HEK293 (cell line): ENCODE measurements around the gene ALOX12B.

ENCODE experiments used
- KLF9 ChIP-seq: fragments of 450-650 bp; formaldehyde crosslinking; IDR thresholded peaks from 2 replicates; pipeline ENCODE4 v1.5.1; 2016; ENCODE audit warnings: missing biosample characterization, missing genetic modification characterization, low read depth
- TCF7L2 ChIP-seq: IDR thresholded peaks from 2 replicates; pipeline ENCODE4 v1.6.1; 2011; ENCODE audit warnings: low read depth, mild to moderate bottlenecking, inconsistent platforms, low read length, moderate library complexity, borderline replicate concordance
- TRIM28 ChIP-seq: IDR thresholded peaks from 2 replicates; pipeline ENCODE4 v1.6.1; 2011; ENCODE audit warnings: low read length, control low read depth, borderline replicate concordance
- YY1 ChIP-seq: fragments of 450-650 bp; formaldehyde crosslinking; IDR thresholded peaks from 2 replicates; pipeline ENCODE4 v1.5.1; 2018; ENCODE audit warnings: missing biosample characterization, missing genetic modification characterization
- ZBTB8A ChIP-seq: fragments of 450-650 bp; formaldehyde crosslinking; IDR thresholded peaks from 2 replicates; pipeline ENCODE4 v1.5.1; 2016; ENCODE audit warnings: missing biosample characterization, missing genetic modification characterization
- ZNF335 ChIP-seq: fragments of 450-650 bp; formaldehyde crosslinking; conservative IDR thresholded peaks from 2 replicates; pipeline ENCODE4 v1.5.1; 2016; ENCODE audit warnings: missing biosample characterization, missing genetic modification characterization
- ZSCAN30 ChIP-seq: fragments of 450-650 bp; IDR thresholded peaks from 2 replicates; pipeline ENCODE4 v1.5.1; 2018; ENCODE audit warnings: missing biosample characterization, mild to moderate bottlenecking, missing genetic modification characterization, moderate library complexity
- TF ChIP-seq, protein P1 (sequence below): fragments of 450-650 bp; formaldehyde crosslinking; IDR thresholded peaks from 2 replicates; pipeline ENCODE4 v1.5.1; 2016; ENCODE audit warnings: missing biosample characterization, missing genetic modification characterization
- TF ChIP-seq, protein P2 (sequence below): fragments of 450-650 bp; formaldehyde crosslinking; IDR thresholded peaks from 2 replicates; pipeline ENCODE4 v1.5.1; 2016; ENCODE audit warnings: missing biosample characterization, missing genetic modification characterization
- TF ChIP-seq, protein P3 (sequence below): fragments of 450-650 bp; formaldehyde crosslinking; conservative IDR thresholded peaks from 2 replicates; pipeline ENCODE4 v1.5.1; 2016; ENCODE audit warnings: low read depth, missing biosample characterization, missing genetic modification characterization

DNA sequence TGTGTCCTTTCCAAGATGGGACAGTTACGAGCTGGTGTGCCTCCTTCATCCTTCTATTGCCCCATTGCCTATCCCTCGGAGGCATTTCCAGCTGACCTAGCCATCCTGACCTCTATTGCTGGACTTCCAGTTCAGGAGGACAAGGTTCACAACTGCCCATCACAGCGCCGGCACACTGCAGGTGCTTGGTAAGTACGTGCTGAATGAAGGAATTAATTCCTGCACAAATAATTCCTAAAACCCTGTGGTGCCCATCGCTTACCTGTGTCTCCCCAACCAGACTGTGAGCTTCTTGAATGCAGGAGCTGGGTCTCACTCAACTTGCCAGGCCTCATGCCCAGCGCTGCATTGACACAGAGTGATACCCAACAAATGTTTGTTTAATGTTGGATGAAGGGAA lies 35.7 kb downstream of the ALOX12B start:
- TF ChIP-seq, protein P1, sequence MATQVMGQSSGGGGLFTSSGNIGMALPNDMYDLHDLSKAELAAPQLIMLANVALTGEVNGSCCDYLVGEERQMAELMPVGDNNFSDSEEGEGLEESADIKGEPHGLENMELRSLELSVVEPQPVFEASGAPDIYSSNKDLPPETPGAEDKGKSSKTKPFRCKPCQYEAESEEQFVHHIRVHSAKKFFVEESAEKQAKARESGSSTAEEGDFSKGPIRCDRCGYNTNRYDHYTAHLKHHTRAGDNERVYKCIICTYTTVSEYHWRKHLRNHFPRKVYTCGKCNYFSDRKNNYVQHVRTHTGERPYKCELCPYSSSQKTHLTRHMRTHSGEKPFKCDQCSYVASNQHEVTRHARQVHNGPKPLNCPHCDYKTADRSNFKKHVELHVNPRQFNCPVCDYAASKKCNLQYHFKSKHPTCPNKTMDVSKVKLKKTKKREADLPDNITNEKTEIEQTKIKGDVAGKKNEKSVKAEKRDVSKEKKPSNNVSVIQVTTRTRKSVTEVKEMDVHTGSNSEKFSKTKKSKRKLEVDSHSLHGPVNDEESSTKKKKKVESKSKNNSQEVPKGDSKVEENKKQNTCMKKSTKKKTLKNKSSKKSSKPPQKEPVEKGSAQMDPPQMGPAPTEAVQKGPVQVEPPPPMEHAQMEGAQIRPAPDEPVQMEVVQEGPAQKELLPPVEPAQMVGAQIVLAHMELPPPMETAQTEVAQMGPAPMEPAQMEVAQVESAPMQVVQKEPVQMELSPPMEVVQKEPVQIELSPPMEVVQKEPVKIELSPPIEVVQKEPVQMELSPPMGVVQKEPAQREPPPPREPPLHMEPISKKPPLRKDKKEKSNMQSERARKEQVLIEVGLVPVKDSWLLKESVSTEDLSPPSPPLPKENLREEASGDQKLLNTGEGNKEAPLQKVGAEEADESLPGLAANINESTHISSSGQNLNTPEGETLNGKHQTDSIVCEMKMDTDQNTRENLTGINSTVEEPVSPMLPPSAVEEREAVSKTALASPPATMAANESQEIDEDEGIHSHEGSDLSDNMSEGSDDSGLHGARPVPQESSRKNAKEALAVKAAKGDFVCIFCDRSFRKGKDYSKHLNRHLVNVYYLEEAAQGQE (tag by site-specific recombination): no peak
- no peak for TF ChIP-seq TRIM28
- TF ChIP-seq, protein P2, sequence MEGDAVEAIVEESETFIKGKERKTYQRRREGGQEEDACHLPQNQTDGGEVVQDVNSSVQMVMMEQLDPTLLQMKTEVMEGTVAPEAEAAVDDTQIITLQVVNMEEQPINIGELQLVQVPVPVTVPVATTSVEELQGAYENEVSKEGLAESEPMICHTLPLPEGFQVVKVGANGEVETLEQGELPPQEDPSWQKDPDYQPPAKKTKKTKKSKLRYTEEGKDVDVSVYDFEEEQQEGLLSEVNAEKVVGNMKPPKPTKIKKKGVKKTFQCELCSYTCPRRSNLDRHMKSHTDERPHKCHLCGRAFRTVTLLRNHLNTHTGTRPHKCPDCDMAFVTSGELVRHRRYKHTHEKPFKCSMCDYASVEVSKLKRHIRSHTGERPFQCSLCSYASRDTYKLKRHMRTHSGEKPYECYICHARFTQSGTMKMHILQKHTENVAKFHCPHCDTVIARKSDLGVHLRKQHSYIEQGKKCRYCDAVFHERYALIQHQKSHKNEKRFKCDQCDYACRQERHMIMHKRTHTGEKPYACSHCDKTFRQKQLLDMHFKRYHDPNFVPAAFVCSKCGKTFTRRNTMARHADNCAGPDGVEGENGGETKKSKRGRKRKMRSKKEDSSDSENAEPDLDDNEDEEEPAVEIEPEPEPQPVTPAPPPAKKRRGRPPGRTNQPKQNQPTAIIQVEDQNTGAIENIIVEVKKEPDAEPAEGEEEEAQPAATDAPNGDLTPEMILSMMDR (tag by site-specific recombination): no peak
- no peak for TF ChIP-seq TCF7L2
- TF ChIP-seq ZSCAN30: no peak
- TF ChIP-seq KLF9: no peak
- no peak for TF ChIP-seq YY1 (tag by site-specific recombination)
- no peak for TF ChIP-seq ZNF335 (tag by site-specific recombination)
- TF ChIP-seq, protein P3, sequence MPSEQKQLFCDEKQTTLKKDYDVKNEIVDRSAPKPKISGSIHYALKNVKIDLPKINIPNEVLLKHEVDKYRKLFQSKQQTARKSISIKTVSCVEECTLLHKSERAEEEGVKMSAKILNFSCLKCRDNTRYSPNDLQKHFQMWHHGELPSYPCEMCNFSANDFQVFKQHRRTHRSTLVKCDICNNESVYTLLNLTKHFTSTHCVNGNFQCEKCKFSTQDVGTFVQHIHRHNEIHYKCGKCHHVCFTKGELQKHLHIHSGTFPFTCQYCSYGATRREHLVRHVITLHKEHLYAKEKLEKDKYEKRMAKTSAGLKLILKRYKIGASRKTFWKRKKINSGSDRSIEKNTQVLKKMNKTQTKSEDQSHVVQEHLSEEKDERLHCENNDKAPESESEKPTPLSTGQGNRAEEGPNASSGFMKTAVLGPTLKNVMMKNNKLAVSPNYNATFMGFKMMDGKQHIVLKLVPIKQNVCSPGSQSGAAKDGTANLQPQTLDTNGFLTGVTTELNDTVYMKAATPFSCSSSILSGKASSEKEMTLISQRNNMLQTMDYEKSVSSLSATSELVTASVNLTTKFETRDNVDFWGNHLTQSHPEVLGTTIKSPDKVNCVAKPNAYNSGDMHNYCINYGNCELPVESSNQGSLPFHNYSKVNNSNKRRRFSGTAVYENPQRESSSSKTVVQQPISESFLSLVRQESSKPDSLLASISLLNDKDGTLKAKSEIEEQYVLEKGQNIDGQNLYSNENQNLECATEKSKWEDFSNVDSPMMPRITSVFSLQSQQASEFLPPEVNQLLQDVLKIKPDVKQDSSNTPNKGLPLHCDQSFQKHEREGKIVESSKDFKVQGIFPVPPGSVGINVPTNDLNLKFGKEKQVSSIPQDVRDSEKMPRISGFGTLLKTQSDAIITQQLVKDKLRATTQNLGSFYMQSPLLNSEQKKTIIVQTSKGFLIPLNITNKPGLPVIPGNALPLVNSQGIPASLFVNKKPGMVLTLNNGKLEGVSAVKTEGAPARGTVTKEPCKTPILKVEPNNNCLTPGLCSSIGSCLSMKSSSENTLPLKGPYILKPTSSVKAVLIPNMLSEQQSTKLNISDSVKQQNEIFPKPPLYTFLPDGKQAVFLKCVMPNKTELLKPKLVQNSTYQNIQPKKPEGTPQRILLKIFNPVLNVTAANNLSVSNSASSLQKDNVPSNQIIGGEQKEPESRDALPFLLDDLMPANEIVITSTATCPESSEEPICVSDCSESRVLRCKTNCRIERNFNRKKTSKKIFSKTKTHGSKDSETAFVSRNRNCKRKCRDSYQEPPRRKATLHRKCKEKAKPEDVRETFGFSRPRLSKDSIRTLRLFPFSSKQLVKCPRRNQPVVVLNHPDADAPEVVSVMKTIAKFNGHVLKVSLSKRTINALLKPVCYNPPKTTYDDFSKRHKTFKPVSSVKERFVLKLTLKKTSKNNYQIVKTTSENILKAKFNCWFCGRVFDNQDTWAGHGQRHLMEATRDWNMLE (tag by site-specific recombination): no peak
- TF ChIP-seq ZBTB8A: no peak
